Stomach (tissue), 9 donors: Measurements from ENCODE around the gene ZCCHC7. TPM values are rescaled to one million over a fixed set of nuclear protein-coding genes. Genes with fewer than 3 reads are reported as not detected.

Source experiments
- DNase-seq, 2 donors: peaks; one replicate each; pipeline versions ENCODE4 v3.0.0 to v3.0.0-alpha.2; 2013 to 2019
- H3K27ac ChIP-seq, 5 donors: fragments of 200-600 bp in 4 of 5; sonication (generic) in 4 of 5; one replicate each; pipeline ENCODE4 v1.5.1; 2013 to 2019; ENCODE audit warnings: mild to moderate bottlenecking in 1 of 5, moderate library complexity in 1 of 5
- H3K27me3 ChIP-seq, 3 donors: fragments of 200-600 bp; sonication (generic); one replicate each; pipeline ENCODE4 v1.5.1; 2017 to 2019; ENCODE audit warnings: mixed run types in 1 of 3
- H3K36me3 ChIP-seq, 4 donors: fragments of 200-600 bp; sonication (generic); 1 replicate in 3 of 4; 2 replicates in 1 of 4; pipeline ENCODE4 v1.5.1; 2016 to 2019
- H3K4me1 ChIP-seq, 4 donors: fragments of 200-600 bp; sonication (generic); one replicate each; pipeline ENCODE4 v1.5.1; 2016 to 2019
- H3K4me3 ChIP-seq, 4 donors: fragments of 200-600 bp; sonication (generic) in 3 of 4; one replicate each; pipeline ENCODE4 v1.5.1; 2016 to 2019; ENCODE audit warnings: mild to moderate bottlenecking in 1 of 4
- H3K9me3 ChIP-seq, 4 donors: fragments of 200-600 bp; sonication (generic); one replicate each; pipeline ENCODE4 v1.5.1; 2016 to 2019
- EP300 ChIP-seq: sonication (generic); formaldehyde crosslinking; IDR thresholded peaks from one replicate; pipeline ENCODE4 v1.6.1; 2017; ENCODE audit warnings: antibody characterized with exemption
- POLR2A ChIP-seq, 4 donors: fragments of 450-650 bp; IDR thresholded peaks; one replicate each; pipeline ENCODE4 v1.6.1; 2016; ENCODE audit warnings: antibody characterized with exemption in 4 of 4, control low read depth in 2 of 4, mild to moderate bottlenecking in 1 of 4, moderate library complexity in 1 of 4
- POLR2AphosphoS5 ChIP-seq, 3 donors: sonication (generic); formaldehyde crosslinking; IDR thresholded peaks; one replicate each; pipeline ENCODE4 v1.6.1; 2016; ENCODE audit warnings: antibody characterized with exemption in 3 of 3
- WGBS, 5 donors: extraction: QIAGEN DNeasy Blood & Tissue Kit in 3 of 5; methylation state at CpG; one replicate each; pipeline versions ENCODE4 v1.1.5 to v1.1.7; 2013 to 2018; 5-methylcytosine and 5-hydroxymethylcytosine counted together
- intact Hi-C: fragments of 100-400 bp; cut with DNase I; formaldehyde crosslinking; loops from one replicate; pipeline ENCODE4 v1.15.1; 2023; ENCODE audit warnings: low total_unique reads
- polyA plus RNA-seq, 3 donors: library from polyadenylated mRNA; stranded (reverse); fragments of 200-250 nt; gene quantifications; one replicate each; pipeline ENCODE4 v1.2.3, GENCODE V29; 2013
- total RNA-seq, 5 donors: library from RNA; depleted of rRNA; stranded (reverse); fragments of >200 nt; gene quantifications; one replicate each; pipeline versions ENCODE4 v1.1.0 to v1.2.3, GENCODE V29; 2014 to 2016
- TF ChIP-seq, protein P1 (sequence below), 7 experiments: fragments of 450-650 bp in 4 of 7; fragments of 200-600 bp in 3 of 7; sonication (generic) in 3 of 7; IDR thresholded peaks; one replicate each; pipeline ENCODE4 v1.5.1; 2016 to 2019; ENCODE audit warnings: antibody characterized with exemption in 7 of 7, control low read depth in 2 of 7, mild to moderate bottlenecking in 1 of 7
- donor health status: healthy with polysubstance abuse.
- donor health status: Bipolar disorder and iron deficiency.
- donor health status: healthy.

Gene ZCCHC7
- total and polyA plus RNA-seq, 8 donors = 7.9 to 67.1 (median 17.6) TPM

DNA sequence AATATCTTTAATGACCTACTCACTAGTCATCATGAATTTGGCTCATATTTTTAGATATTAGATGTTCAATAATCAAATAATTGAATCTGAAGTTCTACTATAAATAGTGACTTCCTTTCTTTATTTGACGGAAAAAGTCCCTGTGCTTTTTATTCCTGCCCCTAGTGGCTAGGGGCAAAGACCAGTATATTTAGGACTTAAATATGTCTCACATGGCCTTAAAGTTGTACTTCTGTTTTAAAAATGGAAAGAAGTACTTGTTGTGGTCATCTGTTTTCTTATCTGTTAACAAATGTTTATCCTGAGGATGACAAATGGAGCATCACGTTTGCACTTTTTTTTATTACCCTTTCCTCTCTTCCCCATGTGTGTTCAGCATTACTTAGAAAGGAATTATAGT lies 212.9 kb downstream of the ZCCHC7 start:
- DNase-seq = no peak
- 64 to 70% (median 67%) methylated on average over 2 of the region's 2 CpGs for WGBS, 5 donors
- H3K27me3 ChIP-seq = no peaks in the 10 kb centered on the region
- H3K9me3 ChIP-seq = no peaks in the 10 kb centered on the region
- H3K4me3 ChIP-seq = no peak overlapping the region
- no peaks in the 10 kb centered on the region for H3K36me3 ChIP-seq
- no peak overlapping the region for H3K27ac ChIP-seq
- intact Hi-C loops = no loop called here
- TF ChIP-seq POLR2AphosphoS5 (IDR thresholded peaks at IDR 0.05) (no peak), EP300 (no peak), POLR2A (IDR thresholded peaks at IDR 0.05) (no peak)
- TF ChIP-seq, protein P1, sequence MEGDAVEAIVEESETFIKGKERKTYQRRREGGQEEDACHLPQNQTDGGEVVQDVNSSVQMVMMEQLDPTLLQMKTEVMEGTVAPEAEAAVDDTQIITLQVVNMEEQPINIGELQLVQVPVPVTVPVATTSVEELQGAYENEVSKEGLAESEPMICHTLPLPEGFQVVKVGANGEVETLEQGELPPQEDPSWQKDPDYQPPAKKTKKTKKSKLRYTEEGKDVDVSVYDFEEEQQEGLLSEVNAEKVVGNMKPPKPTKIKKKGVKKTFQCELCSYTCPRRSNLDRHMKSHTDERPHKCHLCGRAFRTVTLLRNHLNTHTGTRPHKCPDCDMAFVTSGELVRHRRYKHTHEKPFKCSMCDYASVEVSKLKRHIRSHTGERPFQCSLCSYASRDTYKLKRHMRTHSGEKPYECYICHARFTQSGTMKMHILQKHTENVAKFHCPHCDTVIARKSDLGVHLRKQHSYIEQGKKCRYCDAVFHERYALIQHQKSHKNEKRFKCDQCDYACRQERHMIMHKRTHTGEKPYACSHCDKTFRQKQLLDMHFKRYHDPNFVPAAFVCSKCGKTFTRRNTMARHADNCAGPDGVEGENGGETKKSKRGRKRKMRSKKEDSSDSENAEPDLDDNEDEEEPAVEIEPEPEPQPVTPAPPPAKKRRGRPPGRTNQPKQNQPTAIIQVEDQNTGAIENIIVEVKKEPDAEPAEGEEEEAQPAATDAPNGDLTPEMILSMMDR (IDR thresholded peaks at IDR 0.05) = peak in 1 of 7 experiments; percentile 8
- H3K4me1 ChIP-seq = peaks cover 2 to 12% (median 4%) of the 10 kb centered on the region in 4 donors

DNA sequence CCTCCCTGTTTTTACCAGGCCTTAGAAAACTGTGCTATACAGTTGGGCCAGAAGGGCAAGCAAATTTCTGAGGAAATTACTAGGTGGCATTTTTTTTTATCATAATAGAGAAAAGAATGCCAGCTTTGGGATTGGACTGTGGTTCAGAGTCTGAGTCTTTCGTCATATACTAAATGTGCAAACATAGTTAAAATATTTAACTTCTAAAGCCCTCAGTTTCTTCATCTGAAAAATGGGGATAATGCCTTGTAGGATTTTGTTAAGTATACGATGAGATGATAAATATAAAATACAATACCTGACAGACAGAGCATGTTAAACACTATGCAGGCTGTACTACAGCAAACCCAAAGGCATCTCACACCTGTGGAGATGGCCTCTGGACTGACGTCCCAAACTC lies 214.9 kb downstream of the ZCCHC7 start:
- WGBS, 5 donors = 91 to 96% (median 93%) methylated on average over 3 of the region's 3 CpGs
- Histone ChIP-seq H3K4me1 (peaks cover 0 to 12% (median 2%) of the 10 kb centered on the region in 4 donors), H3K27ac (no peak overlapping the region), H3K36me3 (no peaks in the 10 kb centered on the region), H3K27me3 (no peaks in the 10 kb centered on the region), H3K4me3 (no peak overlapping the region), H3K9me3 (no peaks in the 10 kb centered on the region)
- no peak for DNase-seq
- no peak for TF ChIP-seq EP300
- TF ChIP-seq POLR2A (IDR thresholded peaks at IDR 0.05) = no peak
- no peak for TF ChIP-seq POLR2AphosphoS5 (IDR thresholded peaks at IDR 0.05)
- TF ChIP-seq, protein P1 (IDR thresholded peaks at IDR 0.05) = no peak
- intact Hi-C loops = no loop called here

DNA sequence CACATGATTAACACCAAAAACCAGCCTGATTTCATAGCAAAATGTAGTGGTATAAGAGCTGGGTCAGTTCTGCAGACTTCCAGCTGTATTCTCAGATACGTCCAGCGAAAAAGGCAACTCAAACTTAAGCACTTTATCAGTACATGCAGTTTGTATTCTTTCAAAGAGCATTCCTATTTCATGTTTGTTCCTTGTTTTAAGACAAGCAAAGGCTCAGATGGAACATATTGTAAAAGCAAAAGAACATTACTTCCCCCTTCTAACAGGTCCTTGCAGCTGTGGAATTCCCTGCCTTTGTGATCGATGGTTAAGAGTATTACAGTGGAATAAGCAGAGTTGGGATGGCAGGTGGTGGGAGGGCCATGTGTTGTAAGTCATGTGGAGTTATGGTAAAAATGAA lies 215.8 kb downstream of the ZCCHC7 start:
- TF ChIP-seq POLR2AphosphoS5 (IDR thresholded peaks at IDR 0.05) (no peak), POLR2A (IDR thresholded peaks at IDR 0.05) (no peak)
- TF ChIP-seq, protein P1 (IDR thresholded peaks at IDR 0.05) = no peak
- Histone ChIP-seq H3K4me1 (peaks cover 0 to 12% (median 2%) of the 10 kb centered on the region in 4 donors), H3K9me3 (no peaks in the 10 kb centered on the region), H3K27ac (no peak overlapping the region), H3K4me3 (no peak overlapping the region), H3K27me3 (no peaks in the 10 kb centered on the region), H3K36me3 (no peaks in the 10 kb centered on the region)
- 57 to 63% (median 58%) methylated on average over 3 of the region's 3 CpGs for WGBS, 5 donors
- intact Hi-C loops = no loop called here
- no peak for DNase-seq

DNA sequence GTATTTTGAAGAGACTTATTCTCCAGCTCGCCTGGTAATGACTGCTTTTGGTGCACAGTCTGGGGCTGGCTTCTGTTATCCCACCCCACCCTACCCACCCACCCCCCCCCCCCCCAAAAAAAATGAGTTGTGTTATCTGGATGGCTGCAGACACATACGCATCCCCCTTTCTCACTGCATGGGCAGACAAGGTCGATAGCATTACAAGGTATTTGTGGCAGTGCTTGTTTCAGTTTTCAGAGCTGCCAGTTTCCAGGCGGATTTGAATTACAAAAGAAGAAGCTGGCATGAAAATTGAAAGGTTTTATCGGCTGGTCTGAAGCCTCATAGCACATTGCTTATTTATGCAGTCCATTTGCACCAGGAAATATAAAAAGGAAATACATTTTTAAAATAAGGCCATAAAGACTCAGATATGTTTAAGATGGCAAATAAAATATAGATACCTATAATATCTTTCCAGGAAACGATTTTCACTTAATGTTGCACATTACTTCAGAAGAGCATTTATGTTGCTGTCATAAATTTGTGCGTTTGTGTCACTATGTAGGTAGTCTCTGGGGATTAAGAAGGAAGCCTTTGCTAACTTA lies 217.0 kb downstream of the ZCCHC7 start:
- no peak for TF ChIP-seq POLR2AphosphoS5 (IDR thresholded peaks at IDR 0.05)
- no peak for TF ChIP-seq POLR2A (IDR thresholded peaks at IDR 0.05)
- no peak for TF ChIP-seq EP300
- TF ChIP-seq, protein P1 (IDR thresholded peaks at IDR 0.05) = no peak
- no peaks in the 10 kb centered on the region for H3K36me3 ChIP-seq
- intact Hi-C loops = no loop called here
- no peak overlapping the region for H3K27ac ChIP-seq
- no peak for DNase-seq
- WGBS, 5 donors = 59 to 73% (median 67%) methylated on average over 7 of the region's 7 CpGs
- H3K27me3 ChIP-seq = no peaks in the 10 kb centered on the region
- H3K4me1 ChIP-seq = peaks cover 0 to 12% (median 2%) of the 10 kb centered on the region in 4 donors
- H3K4me3 ChIP-seq = no peak overlapping the region
- no peaks in the 10 kb centered on the region for H3K9me3 ChIP-seq
